Activated naive CD4-positive, alpha-beta T cell (primary cell): ENCODE data around the gene ZNF789.
"Not testable (repeated sequence)": the region's sequence is repeated elsewhere in the genome, so short reads cannot be mapped to it uniquely, and the experiment has no call there.

ENCODE experiments used
- DNase-seq, 4 experiments: peaks; one replicate each; lab custom pipeline; 2025; lab: John Stamatoyannopoulos, UW

The ZNF789 gene

DNA sequence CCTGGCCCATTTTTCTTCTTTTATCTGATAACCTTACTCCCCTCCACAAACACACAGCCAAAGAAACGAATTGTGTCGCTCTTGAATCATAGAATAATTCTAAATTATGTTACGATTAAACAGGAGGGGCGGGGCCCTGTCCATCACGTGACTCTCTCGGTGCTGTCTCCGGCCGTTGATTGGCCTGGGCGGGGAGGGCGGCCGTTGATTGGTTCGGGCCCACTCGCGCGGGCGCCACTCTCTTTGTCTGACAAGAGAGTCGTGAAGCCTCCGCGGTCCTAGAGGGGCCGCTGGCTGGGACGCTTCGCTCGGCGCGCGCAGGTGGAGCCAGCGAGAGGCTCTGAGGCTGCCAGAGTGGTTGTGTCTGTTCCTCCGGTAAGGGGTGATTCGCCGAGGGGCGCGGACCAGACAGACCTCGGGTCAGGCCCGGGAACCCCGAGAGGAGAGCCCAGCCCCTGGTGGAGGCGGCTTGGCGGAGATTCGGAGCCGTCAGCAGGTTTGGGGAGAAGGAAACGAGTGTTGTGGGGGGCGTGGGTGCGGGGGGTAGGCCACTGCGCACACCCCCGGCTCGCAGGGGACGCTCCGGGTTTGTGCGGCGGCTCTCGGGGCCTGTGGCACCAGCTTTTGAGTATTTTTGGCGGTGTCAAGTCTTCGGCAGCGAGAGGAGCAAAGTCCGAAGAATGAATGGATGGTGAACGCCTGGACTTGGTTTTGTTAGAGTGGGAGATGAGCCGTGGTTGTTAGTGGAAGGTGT is at the start of gene ZNF789:
Gene ZNF789 (plus strand): TSS at position 330 of the 754 bp plus-strand sequence. CDS start 3,567 bp downstream, outside the sequence.
- DNase-seq: peak; percentile 95 to 97 (median 96)

DNA sequence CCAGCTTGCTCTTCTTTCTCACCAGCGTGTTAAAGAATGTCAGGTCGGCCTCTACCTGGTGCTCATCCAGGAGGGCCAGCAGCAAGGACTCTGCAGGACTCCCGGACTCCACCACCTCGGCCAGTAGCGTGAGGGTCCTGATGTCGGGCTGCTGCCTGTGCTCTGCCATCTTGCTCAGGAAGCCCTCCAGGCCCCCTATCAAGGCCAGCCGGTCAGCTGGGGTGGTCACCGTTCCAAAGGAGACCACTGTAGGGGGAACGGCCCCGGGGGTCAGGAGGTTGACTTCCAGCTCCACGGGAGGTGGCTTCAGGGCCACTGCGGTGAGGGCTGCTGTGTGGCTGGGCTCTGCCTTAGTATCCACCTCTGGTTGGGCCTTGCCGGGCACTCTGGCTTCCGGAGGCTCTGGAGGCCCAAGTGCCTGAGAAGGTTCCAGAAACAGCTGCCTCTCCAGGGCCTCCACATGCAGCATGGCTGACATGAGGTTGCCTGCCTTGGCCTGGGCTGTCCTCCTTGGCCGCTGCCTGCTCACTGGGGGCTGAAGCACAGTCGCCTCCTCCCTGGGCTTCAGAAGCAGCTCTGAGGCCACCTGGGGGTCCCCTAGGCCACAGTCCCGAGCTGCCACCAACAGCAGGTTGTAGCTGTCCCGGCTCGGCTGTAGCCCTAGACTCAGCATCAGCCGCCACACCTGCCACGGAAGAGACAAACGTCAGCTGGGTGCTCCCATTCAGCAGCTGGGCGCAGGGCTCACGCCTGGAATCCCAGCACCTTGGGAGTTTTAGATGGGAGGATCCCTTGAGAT is 47.6 kb upstream of the ZNF789 start:
- DNase-seq: no peak

DNA sequence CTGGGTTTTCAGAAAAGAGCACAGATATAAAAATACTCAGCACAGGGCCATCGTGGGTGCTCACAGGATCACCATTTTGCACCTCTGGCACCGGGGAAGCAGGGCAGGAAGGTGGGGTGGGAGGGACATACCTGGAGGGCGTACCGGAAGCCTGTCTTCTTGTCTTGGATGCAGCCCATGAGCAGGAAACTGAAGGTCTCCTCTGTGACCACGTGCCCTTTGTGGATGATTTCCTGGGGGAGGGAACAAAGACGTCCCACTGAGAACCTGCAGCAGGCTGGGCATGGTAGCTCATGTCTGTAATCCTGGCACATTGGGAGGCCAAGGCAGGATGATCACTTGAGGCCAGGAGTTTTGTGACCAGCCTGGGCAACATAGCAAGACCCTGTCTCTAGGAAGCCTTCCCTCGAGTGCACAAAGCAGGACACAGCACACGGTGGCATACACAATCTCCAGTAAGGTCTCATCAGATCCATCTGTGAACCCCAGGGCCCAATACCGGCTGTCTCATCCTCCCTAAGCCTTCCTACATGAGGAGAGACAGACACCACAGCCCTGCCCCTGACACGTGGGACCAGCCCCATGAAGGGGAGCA is 43.6 kb upstream of the ZNF789 start:
- DNase-seq: no peak

DNA sequence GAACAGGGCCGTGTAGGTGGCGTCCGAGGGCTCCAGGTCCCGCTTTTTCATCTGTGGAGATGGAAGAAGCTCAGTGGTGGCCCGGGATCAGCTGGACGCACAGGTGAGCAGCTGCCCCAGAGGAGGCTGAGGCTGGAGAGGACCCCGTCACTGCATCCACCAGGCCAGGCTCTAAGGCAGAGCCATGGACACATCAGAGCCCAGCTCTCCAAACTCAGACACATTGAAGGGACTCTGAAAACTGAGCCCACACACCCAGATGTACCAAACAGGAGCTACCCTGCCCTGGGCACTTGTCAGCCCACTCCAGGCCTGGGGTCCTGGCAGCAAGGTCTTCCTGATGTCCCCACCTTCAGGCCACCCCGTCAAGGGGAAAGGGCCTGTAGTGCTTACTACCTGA is 42.9 kb upstream of the ZNF789 start:
- no peak for DNase-seq

DNA sequence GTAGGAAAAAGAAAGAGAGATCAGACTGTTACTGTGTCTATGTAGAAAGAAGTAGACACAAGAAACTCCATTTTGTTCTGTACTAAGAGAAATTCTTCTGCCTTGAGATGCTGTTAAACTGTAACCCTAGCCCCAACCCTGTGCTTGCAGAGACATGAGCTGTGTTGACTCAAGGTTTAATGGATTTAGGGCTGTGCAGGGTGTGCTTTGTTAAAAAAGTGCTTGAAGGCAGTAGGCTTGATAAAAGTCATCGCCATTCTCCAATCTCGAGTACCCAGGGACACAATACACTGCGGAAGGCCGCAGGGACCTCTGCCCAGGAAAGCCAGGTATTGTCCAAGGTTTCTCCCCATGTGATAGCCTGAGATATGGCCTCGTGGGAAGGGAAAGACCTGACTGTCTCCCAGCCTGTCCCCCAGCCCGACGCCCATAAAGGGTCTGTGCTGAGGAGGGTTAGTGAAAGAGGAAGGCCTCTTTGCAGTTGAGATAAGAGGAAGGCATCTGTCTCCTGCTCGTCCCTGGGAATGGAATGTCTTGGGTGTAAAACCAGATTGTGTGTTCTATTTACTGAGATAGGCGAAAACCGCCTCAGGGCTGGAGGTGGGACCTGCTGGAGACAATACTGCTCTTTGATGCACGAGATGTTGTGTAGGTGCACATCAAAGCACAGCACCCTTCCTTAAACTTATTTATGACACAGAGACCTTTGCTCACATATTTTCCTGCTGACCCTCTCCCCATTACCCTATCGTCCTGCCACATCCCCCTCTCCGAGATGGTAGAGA is 40.7 kb upstream of the ZNF789 start:
- DNase-seq: not testable (repeated sequence)

DNA sequence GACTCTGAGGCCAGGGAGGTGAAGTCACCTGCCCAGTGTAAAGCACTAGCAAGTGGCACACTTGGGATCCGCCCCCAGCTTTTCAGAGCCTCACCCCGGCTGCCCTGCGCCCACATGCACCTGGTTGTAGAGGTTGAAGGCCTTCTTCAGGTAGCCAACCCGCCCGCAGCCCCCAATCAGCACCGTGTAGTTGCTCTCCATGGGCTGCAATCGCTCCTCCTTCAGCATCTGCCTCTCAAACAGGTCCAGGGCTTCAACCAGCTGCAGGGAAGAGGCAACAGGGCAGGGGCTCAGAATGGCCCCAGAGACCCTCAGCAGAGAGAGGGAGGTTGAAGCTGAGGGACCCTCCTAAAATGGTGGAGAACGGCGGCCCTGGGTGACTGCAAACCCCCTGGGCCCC is 39.5 kb upstream of the ZNF789 start:
- DNase-seq: no peak

DNA sequence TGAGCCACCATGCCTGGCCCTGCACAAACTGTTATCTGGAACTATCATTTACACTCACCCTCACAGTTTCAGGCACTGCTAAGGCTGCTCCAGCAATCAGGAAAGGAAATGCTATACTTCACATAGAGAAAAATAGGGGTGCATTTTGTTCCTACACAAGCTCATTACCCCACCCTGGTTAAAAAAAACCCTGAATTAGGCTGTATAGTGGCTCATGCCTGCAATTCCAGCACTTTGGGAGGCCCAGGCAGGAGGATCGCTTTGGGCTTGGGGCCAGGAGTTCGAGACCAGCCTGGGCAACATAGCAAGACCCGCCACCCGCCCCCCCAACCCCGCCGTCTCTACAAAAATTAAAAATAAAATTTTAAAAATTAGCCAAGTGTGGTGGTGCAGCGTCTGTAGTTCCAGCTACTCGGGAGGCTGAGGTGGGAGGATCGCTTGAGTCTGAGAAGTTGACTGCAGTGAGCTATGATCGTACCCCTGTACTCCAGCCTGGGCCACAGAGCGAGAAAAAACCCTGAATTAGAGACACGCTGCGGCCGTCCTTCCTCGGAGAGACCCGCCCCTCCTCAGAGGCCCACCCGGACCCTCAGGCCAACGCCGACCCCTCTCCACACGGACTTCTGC is 34.6 kb upstream of the ZNF789 start:
- no peak for DNase-seq

DNA sequence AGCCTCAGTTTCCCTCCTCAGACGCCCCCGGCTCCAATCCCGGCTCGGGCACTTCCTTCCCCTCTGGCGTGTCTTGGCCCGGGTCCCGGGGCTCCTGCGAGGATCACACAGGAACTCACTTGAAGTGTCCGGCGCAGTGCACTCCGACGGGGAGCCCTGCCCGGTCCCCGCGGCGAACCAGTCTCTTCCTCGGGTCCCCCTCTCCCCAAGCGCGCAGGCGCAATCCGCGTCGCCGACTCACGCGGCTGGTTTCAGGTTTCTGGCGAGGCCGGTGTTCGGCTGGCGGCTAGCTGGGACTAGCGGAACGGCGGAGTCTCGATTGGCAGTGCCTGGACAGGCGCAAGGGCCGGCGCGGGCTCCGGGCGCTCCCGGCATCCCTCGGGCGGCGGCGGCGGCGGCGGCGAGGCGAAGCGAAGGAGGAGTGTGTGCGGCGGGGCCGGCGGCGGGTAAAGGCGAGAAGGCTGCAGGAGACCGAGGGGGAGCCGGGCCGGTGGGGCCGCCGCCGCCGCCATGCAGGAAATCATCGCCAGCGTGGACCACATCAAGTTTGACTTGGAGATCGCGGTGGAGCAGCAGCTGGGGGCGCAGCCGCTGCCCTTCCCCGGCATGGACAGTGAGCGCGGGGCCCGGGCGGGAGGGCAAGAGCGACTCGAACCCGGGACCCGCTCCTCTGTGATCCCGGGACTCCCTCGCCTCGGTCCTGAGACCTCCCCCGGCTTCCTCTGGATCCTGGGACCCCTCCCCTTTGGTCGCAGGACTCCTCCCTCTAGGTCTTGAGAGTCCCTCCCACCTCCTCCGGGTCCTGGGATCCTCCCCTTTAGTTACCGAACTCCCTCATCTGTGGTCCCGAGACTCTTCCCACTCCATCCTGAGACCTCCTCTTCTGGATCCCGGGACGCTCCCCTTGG is 33.9 kb upstream of the ZNF789 start, which contains the start of the genes CPSF4 and PTCD1:
Gene CPSF4 (plus strand): TSS at position 371 of the 908 bp plus-strand sequence. CDS start 140 bp downstream, at position 511.
Gene PTCD1 (minus strand): TSS at position 226 of the 908 bp plus-strand sequence. CDS start 3,556 bp downstream, outside the sequence.
- DNase-seq: peak; percentile 75 to 82 (median 78)

DNA sequence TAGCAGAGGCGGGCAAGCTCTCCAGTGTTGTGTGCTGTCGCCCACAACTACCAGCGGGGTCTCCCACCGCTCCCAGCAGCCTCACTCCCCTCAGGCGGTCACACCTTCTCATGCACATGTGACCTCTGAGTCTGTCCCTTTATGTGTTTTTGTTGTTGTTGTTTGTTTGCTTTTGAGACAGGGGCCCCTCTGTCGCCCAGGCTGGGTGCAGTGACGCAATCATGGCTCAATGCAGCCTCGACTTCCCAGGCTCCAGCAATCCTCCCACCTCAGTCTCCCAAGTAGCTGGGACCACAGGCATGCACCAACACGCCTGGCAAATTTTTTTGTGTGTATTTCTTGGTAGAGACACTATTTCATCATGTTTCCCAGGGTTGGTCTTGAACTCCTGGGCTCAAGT is 32.5 kb upstream of the ZNF789 start:
- no peak for DNase-seq

DNA sequence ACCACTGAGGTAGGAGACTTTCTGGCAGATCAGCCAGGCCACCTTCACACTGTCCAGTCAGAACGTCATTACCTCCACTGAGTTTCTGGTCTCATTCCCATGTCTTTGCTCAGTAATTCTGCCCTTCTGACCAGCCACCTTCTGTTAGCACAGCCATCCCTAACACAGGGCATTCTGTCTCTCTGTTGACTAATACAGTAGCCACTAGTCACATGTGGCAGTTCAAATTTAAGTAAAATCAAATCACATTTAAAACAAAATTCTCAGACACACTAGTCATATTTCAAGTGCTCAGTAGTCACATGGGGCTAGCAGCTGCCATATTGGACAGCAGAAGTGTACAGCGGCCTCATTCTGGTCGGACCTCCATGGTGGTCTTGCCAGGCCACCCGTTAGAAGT is 26.6 kb upstream of the ZNF789 start:
- DNase-seq: no peak

DNA sequence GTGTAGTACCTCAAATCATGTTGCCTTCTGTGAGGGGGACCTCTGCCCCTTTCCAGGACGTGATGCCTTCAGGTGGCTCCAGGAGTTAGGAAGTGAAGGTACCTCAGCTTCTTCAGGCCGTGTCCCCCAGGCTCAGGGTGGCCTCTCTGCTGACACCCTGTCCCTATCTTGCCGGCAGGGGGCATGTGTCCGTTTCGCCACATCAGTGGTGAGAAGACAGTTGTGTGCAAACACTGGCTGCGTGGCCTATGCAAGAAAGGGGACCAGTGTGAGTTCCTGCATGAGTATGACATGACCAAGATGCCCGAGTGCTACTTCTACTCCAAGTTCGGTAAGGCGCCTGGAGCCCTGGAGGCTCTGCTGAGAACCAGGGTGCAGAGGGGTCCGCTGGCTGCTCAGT is 24.7 kb upstream of the ZNF789 start:
- DNase-seq: no peak

DNA sequence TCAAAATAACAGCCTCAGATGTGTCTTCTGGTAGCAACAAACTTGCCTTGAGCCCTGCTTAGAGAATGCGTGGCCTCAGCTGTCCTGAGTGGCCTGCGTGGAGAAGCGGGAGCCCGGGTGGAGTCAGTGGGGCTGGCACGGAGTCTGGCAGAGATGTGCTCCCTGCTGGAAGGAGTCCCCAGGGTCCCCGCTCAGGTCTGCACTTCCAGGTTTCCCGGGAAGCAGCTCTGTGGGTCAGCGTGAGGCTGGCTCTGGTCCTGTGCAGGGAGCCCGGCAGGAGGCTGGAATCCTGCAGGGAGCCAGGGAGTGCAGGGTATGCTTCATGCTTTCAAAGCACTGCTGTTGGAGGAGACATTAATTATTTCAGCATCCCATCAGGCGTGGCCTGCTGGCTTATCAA is 23.8 kb upstream of the ZNF789 start:
- no peak for DNase-seq

DNA sequence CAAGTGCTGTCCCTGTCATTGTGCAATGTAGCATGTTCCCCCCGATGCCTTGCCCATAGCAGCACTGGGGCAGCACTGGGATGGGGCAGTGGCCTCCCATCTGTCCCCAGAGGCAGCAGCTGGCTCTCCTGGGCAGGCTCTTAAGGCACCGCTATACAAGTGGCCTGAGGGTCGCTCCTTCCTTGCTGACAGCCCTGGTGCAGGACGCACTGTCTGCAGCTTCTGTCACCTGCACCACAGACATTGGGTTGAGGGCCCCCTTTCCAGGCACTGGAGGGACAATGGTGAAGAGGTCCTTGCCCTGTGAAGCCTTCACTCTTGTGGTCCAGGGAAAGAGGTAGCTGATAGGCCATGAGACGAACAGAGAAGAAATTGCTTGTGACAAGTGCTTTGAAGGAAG is 23.4 kb upstream of the ZNF789 start:
- DNase-seq: no peak

DNA sequence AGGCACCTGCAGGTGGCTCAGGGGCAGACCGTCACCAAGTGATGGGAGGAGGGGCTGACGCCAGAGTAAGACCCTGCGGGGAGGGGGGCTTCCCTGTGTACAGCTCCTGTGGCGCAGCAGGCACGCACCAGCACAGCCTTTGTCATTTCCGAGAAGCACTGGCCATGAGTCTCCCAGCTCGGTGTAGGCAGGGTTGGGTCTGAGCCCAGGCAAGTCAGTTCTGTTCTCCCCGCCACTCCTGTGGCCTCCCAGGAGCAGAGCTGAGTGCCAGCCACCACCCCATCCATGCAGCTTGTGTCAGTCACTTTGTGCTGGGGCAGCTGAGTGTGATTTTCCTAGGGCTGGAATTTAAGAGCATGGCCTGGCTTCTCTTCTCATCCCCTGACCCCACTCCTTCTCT is 20.8 kb upstream of the ZNF789 start:
- no peak for DNase-seq

DNA sequence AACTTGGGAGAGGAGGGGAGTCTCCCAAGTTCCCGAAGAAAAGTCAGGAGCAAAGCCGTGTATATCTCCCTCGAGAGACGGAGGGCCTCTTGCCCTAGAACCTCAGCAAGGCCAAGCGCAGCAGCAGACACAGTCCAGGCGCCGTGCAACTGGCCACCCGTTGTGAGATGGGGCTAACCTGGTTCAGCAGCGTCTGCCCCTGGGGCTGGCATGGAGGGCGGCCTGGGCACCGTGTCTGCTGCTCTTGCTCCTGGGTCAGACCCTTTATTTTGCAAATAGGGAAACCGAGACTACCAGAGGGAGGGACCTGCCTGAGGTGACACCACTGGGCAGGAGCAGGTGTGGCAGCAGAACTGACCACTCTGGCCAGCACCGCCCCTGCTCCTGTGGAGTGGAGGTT is 20.1 kb upstream of the ZNF789 start:
- DNase-seq: no peak

DNA sequence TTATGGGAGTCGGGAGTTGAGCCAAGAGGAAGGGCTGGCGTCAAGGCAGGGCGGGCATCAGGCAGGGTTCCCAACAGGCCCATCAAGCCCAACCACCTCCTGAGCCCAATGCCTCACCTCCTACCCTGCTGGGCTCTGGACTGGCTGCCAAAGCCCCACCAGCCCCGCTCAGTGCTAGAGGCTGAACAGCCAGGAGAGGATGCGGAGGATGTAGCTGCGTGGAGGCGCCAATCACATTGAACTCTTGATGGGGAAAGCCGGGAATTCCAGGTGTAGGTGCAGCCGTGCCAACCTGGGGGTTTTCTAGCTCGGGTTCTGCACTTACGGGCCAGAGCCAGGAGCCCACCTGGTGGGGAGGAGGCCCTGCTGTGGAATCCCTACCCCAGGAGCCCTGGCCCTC is 19.6 kb upstream of the ZNF789 start:
- DNase-seq: no peak

DNA sequence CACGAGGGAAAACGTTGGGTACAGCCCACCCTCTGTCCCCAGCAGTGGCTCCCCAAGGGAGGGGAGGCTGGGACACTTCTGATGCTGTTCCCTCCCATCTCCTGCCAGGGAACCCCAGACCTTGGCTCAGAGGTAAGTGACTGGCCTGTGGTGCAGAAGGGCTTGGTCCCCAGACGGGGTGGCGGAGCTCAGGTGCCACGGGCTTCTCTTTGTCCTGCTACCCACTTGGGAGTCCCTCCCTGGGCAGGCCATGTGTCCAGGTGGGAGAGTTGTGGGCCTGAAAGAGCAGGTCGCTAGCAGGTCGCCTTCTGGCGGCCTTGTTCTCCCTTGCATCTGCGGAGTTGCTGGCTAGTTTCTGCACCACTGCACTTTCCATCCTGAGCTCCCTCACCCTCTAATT is 16.8 kb upstream of the ZNF789 start:
- no peak for DNase-seq

DNA sequence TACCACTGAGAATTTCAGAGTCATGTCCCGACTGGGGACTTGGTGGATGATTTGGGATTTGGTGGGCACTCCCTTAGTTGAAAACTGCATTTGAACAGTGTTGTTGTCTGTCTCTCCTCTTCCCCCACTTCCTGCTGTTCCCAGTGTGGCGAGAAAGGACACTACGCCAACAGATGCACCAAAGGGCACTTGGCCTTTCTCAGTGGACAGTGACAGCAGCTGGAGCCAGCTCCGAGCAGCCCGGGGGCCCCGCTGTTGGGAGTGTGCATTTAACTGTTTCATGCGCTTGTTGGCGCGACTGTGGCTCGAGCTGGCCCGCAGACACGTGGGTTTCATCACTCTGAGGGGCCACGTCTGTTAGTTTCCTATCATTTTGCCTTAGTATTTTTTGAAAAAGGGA is 16.4 kb upstream of the ZNF789 start:
- no peak for DNase-seq

DNA sequence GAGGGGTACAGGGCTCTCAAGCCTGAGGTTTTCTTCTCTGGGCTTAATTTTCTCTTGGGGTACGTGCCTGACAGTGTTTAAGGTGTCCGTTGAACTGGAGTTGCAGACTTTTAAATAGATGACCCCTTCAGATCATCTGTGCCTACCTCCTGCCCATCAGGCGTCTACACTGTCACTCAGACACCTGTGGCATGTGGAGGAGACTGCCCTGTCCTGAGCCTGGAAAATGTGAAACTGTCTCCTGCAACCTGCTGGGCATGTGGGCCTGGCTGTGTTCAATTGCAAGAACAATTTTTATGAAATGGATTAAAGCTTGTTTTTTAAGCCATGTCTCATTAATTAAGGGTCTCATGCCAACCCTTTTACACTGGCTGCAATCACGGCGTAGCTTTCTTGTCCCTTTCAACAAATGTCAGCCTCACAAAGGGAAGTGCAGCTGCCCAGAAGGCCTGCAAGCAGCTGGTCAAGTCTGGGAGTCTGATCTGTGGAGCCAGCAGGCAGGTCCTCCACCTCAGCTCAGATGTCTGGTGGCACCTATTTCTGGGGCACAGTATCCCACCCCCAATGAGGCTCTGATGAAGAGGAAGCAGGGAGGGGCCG is 15.5 kb upstream of the ZNF789 start:
- no peak for DNase-seq
